AG04450 (cell line): ENCODE data around the gene C11orf91. TPM values are rescaled to one million over a fixed set of nuclear protein-coding genes. Genes with fewer than 3 reads are reported as not detected.

Experiments used
- CTCF ChIA-PET: fragments of 300-600, 350-600 bp; formaldehyde crosslinking; extraction: SDS; loops from one replicate; lab custom pipeline; 2022; ENCODE audit warnings: antibody characterized with exemption, inconsistent platforms; lab: Charles Lee
- POLR2A ChIA-PET: fragments of 350-600 bp; formaldehyde crosslinking; extraction: SDS; loops from one replicate; lab custom pipeline; 2021; ENCODE audit warnings: antibody characterized with exemption, inconsistent platforms; lab: Yijun Ruan, JAX
- DNase-seq: peaks from one replicate; pipeline ENCODE4 v3.0.0-alpha.2; 2011; ENCODE audit warnings: low read depth, low spot score
- H3K27ac ChIP-seq: one replicate; pipeline ENCODE4 v1.5.1; 2012; ENCODE audit warnings: low read depth, low read length, control low read depth
- H3K27me3 ChIP-seq: one replicate; pipeline ENCODE4 v1.6.0; 2012; ENCODE audit warnings: low read length; ENCODE audit not compliant: control insufficient read depth, insufficient read depth
- H3K4me3 ChIP-seq: 2 replicates; pipeline ENCODE4 v1.5.1; 2011; ENCODE audit warnings: mild to moderate bottlenecking, low read depth, low read length, control low read depth
- H3K9me3 ChIP-seq: 2 replicates; pipeline ENCODE4 v1.5.1; 2012; ENCODE audit warnings: low read length; ENCODE audit not compliant: control insufficient read depth, insufficient read depth
- polyA plus RNA-seq: library from polyadenylated mRNA; depleted of rRNA; stranded (reverse); fragments of >200 nt; gene quantifications from 2 replicates; pipeline ENCODE4 v1.2.3, GENCODE V29; 2011
- TF ChIP-seq, protein P1 (sequence below): IDR thresholded peaks from 2 replicates; pipeline ENCODE4 v1.5.1; 2011; ENCODE audit warnings: low read depth, low read length, control low read depth, inconsistent platforms

The C11orf91 gene
- polyA plus RNA-seq, 1 experiment, result not detected

DNA sequence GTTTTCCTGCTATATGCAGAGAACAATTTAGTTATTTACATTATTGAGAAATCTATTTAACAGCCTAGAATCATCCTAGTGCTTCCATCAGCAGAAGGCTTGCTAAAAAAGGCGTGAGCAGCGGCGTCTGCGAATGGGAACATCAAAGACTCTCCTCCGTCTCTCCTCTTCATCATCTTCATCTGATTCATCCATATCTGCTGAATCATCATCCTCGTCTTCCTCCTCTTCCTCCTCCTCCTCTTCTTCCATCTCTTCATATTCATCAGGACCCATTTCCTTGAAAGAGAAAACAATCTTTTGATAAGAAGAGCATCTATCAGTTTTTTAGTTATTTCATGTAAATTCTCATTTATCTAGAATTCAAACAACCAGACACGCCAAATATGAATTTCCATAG, 41.2 kb upstream of the C11orf91 start:
- Histone ChIP-seq H3K27ac (no peak overlapping the region), H3K4me3 (no peak overlapping the region), H3K9me3 (no peaks in the 10 kb centered on the region), H3K27me3 (no peaks in the 10 kb centered on the region)
- CTCF ChIA-PET, result interaction anchor here (0.7 to 2.9 kb wide), 41 partner anchors 8 to 581 kb away, joined by 3 to 42 read pairs (median 6); partner anchors contain the start of genes C11orf91 and CSTF3
- POLR2A ChIA-PET, result interaction anchor here (1.1 kb wide), 1 partner anchor 40 kb away, joined by 5 read pairs; no protein-coding TSS in a partner anchor
- TF ChIP-seq, protein P1, sequence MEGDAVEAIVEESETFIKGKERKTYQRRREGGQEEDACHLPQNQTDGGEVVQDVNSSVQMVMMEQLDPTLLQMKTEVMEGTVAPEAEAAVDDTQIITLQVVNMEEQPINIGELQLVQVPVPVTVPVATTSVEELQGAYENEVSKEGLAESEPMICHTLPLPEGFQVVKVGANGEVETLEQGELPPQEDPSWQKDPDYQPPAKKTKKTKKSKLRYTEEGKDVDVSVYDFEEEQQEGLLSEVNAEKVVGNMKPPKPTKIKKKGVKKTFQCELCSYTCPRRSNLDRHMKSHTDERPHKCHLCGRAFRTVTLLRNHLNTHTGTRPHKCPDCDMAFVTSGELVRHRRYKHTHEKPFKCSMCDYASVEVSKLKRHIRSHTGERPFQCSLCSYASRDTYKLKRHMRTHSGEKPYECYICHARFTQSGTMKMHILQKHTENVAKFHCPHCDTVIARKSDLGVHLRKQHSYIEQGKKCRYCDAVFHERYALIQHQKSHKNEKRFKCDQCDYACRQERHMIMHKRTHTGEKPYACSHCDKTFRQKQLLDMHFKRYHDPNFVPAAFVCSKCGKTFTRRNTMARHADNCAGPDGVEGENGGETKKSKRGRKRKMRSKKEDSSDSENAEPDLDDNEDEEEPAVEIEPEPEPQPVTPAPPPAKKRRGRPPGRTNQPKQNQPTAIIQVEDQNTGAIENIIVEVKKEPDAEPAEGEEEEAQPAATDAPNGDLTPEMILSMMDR, result no peak
- no peak for DNase-seq

DNA sequence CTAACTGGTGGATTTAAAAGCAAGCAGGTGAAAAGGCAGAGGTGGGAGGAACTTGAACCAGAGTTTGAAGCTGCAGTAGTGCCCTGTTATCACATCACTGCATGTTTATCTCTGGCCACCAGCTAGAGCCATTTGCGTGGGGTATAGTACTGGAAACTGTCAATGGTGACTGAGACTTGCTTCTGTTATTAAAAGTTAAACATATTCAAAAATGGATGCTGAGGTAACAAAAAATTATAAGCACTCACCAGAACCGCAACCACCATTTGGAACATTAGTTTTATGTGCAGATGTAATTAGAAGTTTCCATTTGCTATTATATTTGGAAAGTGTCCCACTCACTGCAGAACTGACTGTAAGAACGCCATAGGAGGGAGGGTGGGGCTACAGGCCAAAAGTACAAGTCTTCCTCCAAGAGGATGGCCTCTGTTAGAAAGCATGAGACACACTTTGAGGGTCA, 36.8 kb upstream of the C11orf91 start:
- POLR2A ChIA-PET, result interaction anchor here (0.6 to 1.4 kb wide), 7 partner anchors 36 to 365 kb away, joined by 3 to 8 read pairs (median 6); no protein-coding TSS in a partner anchor
- no peaks in the 10 kb centered on the region for H3K27me3 ChIP-seq
- H3K27ac ChIP-seq, result peak overlapping the region; percentile 85
- CTCF ChIA-PET, result interaction anchor here (1.0 to 1.1 kb wide), 2 partner anchors 23 to 250 kb away, joined by 3 read pairs; no protein-coding TSS in a partner anchor
- peak overlapping the region; percentile 79 for H3K4me3 ChIP-seq
- no peak for DNase-seq
- TF ChIP-seq, protein P1, result no peak
- H3K9me3 ChIP-seq, result no peaks in the 10 kb centered on the region; the same call in 1 of the 2 replicates

DNA sequence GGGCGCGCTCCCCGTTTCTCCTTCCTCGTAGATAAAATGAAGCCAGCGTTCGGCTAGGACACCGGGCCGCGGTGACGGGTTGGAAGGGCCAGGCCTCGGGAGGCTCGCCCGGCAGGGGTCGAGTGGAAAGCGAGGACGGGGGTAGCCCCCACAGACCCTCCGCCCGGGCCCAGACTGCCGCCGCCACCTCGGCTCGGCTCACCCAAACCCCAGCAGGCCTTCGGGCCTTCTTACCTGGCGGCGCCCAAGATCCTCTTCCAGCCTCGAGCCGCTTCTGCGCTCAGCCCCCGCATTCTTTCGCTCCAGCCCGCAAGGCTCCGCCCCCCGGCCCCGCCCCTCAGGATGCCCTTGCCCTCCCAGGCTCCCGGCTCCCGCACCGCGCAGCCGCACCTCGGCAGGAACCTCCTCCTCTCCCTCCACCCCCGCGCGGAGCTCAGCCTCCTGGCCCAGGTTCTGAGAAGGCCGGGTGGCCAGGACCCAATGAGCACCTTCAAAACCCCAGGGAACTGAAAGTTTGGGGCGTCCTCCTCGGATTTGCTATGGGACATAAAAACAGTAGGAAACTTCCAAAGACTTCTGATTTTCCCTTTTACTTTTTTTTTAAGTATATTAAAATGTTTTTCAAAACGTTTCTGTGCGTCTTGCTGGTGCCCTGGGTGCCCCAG, 35.7 kb upstream of the C11orf91 start, which contains the start of gene CD59:
Gene CD59, minus strand, starts transcription at position 276 of the 665 bp plus-strand sequence. CDS start 13,978 bp downstream, outside the sequence.
- peak within 1 kb of the TSS; percentile 85 for H3K27ac ChIP-seq
- TF ChIP-seq, protein P1, result 0 out of 2 replicates have a peak, but pooled peaks have one; percentile 3
- H3K9me3 ChIP-seq, result no peaks in the 10 kb centered on the region; the same call in 1 of the 2 replicates
- ChIA-PET CTCF (interaction anchor here (0.5 to 1.1 kb wide), 8 partner anchors 14 to 365 kb away, joined by 3 to 6 read pairs (median 4); no protein-coding TSS in a partner anchor), POLR2A (interaction anchor here (0.6 to 1.8 kb wide), 20 partner anchors 12 to 1778 kb away, joined by 3 to 9 read pairs (median 5); no protein-coding TSS in a partner anchor)
- peak within 1 kb of the TSS; percentile 79 for H3K4me3 ChIP-seq
- no peaks in the 10 kb centered on the region for H3K27me3 ChIP-seq
- DNase-seq, result peak; percentile 70

DNA sequence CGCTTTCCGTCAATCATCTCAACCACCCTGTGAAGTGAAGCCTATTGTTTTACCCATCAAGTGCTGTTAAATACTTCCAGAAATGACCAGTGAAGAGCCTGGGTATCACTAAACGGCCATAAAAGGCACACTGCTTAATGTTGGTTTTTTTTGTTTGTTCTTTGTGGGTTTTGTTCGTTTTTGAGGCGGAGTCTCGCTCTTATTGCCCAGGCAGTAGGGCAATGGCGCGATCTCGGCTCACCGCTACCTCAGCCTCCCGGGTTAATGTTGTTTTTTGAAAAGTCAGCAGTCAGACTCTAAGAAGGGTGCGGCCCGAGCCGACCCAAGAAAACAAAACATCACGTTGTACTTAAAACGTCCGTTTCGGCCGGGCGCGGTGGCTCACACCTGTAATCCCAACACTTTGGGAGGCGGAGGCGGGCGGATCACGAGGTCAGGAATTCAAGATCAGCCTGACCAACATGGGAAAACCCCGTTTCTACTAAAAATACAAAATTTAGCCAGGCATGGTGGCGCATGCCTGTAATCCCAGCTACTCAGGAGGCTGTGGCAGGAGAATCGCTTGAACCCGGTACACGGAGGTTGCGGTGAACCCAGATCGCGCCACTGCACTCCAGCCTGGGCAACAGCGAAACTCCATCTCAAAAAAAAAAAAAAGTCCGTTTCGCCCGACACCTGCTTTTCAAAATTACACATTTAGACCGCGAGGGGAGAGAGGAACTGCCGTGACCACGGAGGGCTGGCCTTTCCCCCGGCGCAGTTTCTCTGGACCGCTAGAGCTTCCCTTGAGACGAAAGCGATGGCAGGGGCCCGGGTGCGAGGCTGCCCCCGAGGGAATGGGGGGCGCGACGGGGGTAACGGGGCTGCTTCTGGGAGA, 34.9 kb upstream of the C11orf91 start:
- CTCF ChIA-PET, result interaction anchor here (0.9 to 1.1 kb wide), 4 partner anchors 15 to 364 kb away, joined by 3 to 6 read pairs (median 3); no protein-coding TSS in a partner anchor
- TF ChIP-seq, protein P1, result peak; percentile 4; the same call in 1 of the 2 replicates
- POLR2A ChIA-PET, result interaction anchor here (0.7 to 1.8 kb wide), 2 partner anchors 14 to 34 kb away, joined by 3 to 4 read pairs; no protein-coding TSS in a partner anchor
- Histone ChIP-seq H3K9me3 (no peaks in the 10 kb centered on the region; the same call in 1 of the 2 replicates), H3K4me3 (peak overlapping the region; percentile 79), H3K27me3 (no peaks in the 10 kb centered on the region), H3K27ac (peak overlapping the region; percentile 73)
- DNase-seq, result no peak
